A673 (cell line): ENCODE data around the gene FGFR3. TPM values are rescaled to one million over a fixed set of nuclear protein-coding genes. Genes with fewer than 3 reads are reported as not detected.

Experiments
- BruUV-seq: library from RNA; stranded (reverse); fragments of 400-500 nt; replicated peaks from 2 replicates; lab custom pipeline; 2021; lab: Mats Ljungman, UMichigan
- CTCF ChIA-PET: fragments of 300-600 bp; sonication (Branson Sonifier 250); formaldehyde crosslinking; loops from one replicate; lab custom pipeline; 2022; ENCODE audit warnings: antibody characterized with exemption; lab: Charles Lee
- POLR2A ChIA-PET: fragments of 300-600 bp; sonication (Branson Sonifier 250); formaldehyde crosslinking; loops from one replicate; lab custom pipeline; 2022; ENCODE audit warnings: antibody characterized with exemption; ENCODE audit not compliant: low non-redundant PET; lab: Charles Lee
- DNase-seq: peaks from one replicate; pipeline ENCODE4 v3.0.0-alpha.2; 2015; ENCODE audit warnings: low spot score
- H3K27ac ChIP-seq: fragments of 200-600 bp; sonication (generic); 2 replicates; pipeline ENCODE4 v1.5.1; 2016; ENCODE audit warnings: mixed run types, low read depth, mild to moderate bottlenecking, mixed read lengths, antibody characterized with exemption, low read length; ENCODE audit not compliant: poor library complexity, severe bottlenecking
- H3K27me3 ChIP-seq: fragments of 200-600 bp; sonication (generic); replicated peaks from 2 replicates; pipeline ENCODE4 v1.6.1; 2017; ENCODE audit warnings: mixed run types, low read depth, mild to moderate bottlenecking, mixed read lengths, antibody characterized with exemption, low read length; ENCODE audit not compliant: insufficient read depth, poor library complexity
- H3K36me3 ChIP-seq: fragments of 200-600 bp; sonication (generic); 2 replicates; pipeline ENCODE4 v1.6.1; 2016; ENCODE audit warnings: mixed run types, mild to moderate bottlenecking, mixed read lengths, antibody characterized with exemption, low read length; ENCODE audit not compliant: insufficient read depth, poor library complexity, severe bottlenecking
- H3K4me1 ChIP-seq: fragments of 200-600 bp; sonication (generic); 2 replicates; pipeline ENCODE4 v1.6.1; 2017; ENCODE audit warnings: mixed run types, mild to moderate bottlenecking, mixed read lengths, antibody characterized with exemption, low read length; ENCODE audit not compliant: insufficient read depth, poor library complexity, severe bottlenecking
- H3K4me3 ChIP-seq: fragments of 200-600 bp; sonication (generic); 2 replicates; pipeline ENCODE4 v1.5.1; 2016; ENCODE audit warnings: low read depth, mixed run types, mild to moderate bottlenecking, mixed read lengths, low read length; ENCODE audit not compliant: poor library complexity, severe bottlenecking
- H3K9me3 ChIP-seq: fragments of 200-600 bp; sonication (generic); 2 replicates; pipeline ENCODE4 v1.6.1; 2016; ENCODE audit warnings: mixed run types, low read depth, mild to moderate bottlenecking, mixed read lengths, antibody characterized with exemption, low read length; ENCODE audit not compliant: poor library complexity, severe bottlenecking
- EZH2 ChIP-seq: fragments of 200-600 bp; sonication (generic); IDR thresholded peaks from 2 replicates; pipeline ENCODE4 v1.6.1; 2017; ENCODE audit warnings: borderline replicate concordance, low read depth, mild to moderate bottlenecking, mixed read lengths, antibody characterized with exemption, low read length; ENCODE audit not compliant: poor library complexity, severe bottlenecking
- intact Hi-C: fragments of 100-400 bp; cut with micrococcal nuclease; formaldehyde crosslinking; loops from one replicate; pipeline ENCODE4 v1.10.0; 2022; ENCODE audit not compliant: unreplicated experiment
- total RNA-seq: library from RNA; stranded (reverse); gene quantifications from 2 replicates; pipeline ENCODE4 v1.2.3, GENCODE V29; 2021
- TF ChIP-seq, protein P1 (sequence below): fragments of 300-800, 200-600 bp; sonication (generic); conservative IDR thresholded peaks from 2 replicates; pipeline ENCODE4 v1.5.1; 2017; ENCODE audit warnings: low read depth, mild to moderate bottlenecking, antibody characterized with exemption, low read length, moderate library complexity, mixed read lengths

Gene FGFR3
- total RNA-seq, 1 experiment from 2014 or later = 5.5 TPM

DNA sequence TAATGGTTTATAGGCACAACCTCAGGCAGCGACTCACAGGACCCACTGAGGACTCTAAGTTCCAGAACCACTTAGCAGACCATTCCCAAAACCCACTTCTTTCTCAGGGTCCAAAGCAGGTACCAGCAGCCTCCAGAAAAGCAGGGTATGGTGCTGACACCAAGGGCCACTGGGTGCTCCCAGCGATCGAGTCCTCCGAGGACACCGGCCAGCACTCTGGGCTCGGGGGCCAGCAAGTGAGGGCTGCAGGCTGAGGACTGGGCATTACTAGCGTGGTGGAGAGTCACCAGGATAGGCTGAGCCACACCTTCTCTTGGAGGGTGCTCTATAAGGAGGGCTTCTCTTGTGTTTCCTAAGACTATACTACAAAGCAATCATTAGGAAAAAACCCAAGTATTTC lies 43.6 kb downstream of the FGFR3 start:
- DNase-seq = no peak
- peaks cover 77% of the 10 kb centered on the region for H3K36me3 ChIP-seq
- intact Hi-C loops = no loop called here
- no peak overlapping the region for H3K27ac ChIP-seq
- no peaks in the 10 kb centered on the region for H3K9me3 ChIP-seq
- ChIA-PET POLR2A (no interaction called here), CTCF (no interaction called here)
- no peaks in the 10 kb centered on the region for H3K4me1 ChIP-seq
- BruUV-seq = no TSS peak
- TF ChIP-seq, protein P1, sequence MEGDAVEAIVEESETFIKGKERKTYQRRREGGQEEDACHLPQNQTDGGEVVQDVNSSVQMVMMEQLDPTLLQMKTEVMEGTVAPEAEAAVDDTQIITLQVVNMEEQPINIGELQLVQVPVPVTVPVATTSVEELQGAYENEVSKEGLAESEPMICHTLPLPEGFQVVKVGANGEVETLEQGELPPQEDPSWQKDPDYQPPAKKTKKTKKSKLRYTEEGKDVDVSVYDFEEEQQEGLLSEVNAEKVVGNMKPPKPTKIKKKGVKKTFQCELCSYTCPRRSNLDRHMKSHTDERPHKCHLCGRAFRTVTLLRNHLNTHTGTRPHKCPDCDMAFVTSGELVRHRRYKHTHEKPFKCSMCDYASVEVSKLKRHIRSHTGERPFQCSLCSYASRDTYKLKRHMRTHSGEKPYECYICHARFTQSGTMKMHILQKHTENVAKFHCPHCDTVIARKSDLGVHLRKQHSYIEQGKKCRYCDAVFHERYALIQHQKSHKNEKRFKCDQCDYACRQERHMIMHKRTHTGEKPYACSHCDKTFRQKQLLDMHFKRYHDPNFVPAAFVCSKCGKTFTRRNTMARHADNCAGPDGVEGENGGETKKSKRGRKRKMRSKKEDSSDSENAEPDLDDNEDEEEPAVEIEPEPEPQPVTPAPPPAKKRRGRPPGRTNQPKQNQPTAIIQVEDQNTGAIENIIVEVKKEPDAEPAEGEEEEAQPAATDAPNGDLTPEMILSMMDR = no peak
- TF ChIP-seq EZH2 = no peak
- no peaks in the 10 kb centered on the region for H3K27me3 ChIP-seq
- H3K4me3 ChIP-seq = no peak overlapping the region

DNA sequence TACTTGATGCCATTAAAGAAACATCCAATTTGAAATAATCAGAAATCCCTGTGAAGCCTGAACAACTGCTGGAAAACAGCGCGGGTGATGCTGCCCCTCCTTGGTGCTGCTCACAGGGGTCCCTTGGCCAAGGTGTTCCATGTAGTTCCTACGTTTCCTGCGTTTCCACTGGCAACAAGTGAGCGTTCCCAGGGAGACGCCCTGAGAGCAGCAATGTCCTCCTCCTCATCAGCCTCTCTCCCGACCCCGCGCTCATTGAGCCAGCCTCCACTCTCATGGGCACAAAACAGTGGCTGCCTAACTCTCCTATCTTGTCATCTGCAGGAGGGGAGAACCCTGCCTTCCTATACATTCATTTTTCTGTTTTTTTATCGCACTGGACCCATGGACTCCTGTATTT lies 44.0 kb downstream of the FGFR3 start:
- no peaks in the 10 kb centered on the region for H3K27me3 ChIP-seq
- BruUV-seq = no TSS peak
- H3K27ac ChIP-seq = no peak overlapping the region
- CTCF ChIA-PET = no interaction called here
- POLR2A ChIA-PET = no interaction called here
- intact Hi-C loops = no loop called here
- H3K4me3 ChIP-seq = no peak overlapping the region
- H3K4me1 ChIP-seq = no peaks in the 10 kb centered on the region
- TF ChIP-seq, protein P1 = no peak
- no peak for TF ChIP-seq EZH2
- H3K9me3 ChIP-seq = no peaks in the 10 kb centered on the region
- DNase-seq = no peak
- peaks cover 78% of the 10 kb centered on the region for H3K36me3 ChIP-seq

DNA sequence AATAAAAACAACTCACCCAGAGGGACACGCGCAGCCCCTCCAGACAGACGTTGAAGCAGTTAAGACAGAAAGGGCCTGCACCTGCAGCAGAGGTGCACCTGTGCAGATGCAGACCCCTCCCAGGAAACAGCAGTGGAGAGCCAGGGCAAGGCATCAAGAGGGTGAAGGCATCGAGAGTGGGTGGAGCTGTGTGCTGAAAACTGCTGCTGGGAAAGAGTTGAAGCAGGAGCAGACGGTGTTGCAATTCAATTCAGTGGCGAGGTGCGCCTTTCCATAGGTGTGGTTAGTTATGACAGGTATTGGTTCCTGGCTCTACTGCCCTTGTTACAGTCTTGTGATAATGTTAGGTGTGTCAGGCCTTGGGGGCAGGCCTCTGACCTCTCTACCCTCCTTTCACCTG lies 46.2 kb downstream of the FGFR3 start:
- intact Hi-C loops = no loop called here
- TF ChIP-seq, protein P1 = no peak
- TF ChIP-seq EZH2 = no peak
- no peaks in the 10 kb centered on the region for H3K27me3 ChIP-seq
- H3K4me1 ChIP-seq = no peaks in the 10 kb centered on the region
- POLR2A ChIA-PET = no interaction called here
- no peak overlapping the region for H3K27ac ChIP-seq
- H3K36me3 ChIP-seq = peaks cover 77% of the 10 kb centered on the region
- no peaks in the 10 kb centered on the region for H3K9me3 ChIP-seq
- BruUV-seq = no TSS peak
- no peak overlapping the region for H3K4me3 ChIP-seq
- DNase-seq = no peak
- CTCF ChIA-PET = interaction anchor here (0.5 kb wide), 1 partner anchor 71 kb away, joined by 7 read pairs; no protein-coding TSS in a partner anchor
